PFSK-1 (cell line): ENCODE results near the gene TRPM3.

Experiments
- FOXP2 ChIP-seq: optimal IDR thresholded peaks from 2 replicates; pipeline ENCODE3; 2011; ENCODE audit warnings: borderline replicate concordance, control low read depth, inconsistent platforms; ENCODE audit not compliant: insufficient read depth; ENCODE audit errors: extremely low read length, extremely low read depth
- POLR2AphosphoS5 ChIP-seq: IDR thresholded peaks from 2 replicates; pipeline ENCODE4 v1.6.1; 2012; ENCODE audit warnings: low read depth, mild to moderate bottlenecking, control low read depth, low read length, moderate library complexity
- REST ChIP-seq, 2 experiments: IDR thresholded peaks; 2 replicates each; pipeline versions ENCODE4 v1.6.1 to v1.8.0; 2011 to 2012; ENCODE audit warnings: low read depth in 2 of 2, low read length in 2 of 2, control low read depth in 1 of 2, inconsistent platforms in 1 of 2, mild to moderate bottlenecking in 1 of 2, moderate library complexity in 1 of 2; ENCODE audit not compliant: insufficient read depth in 1 of 2
- SIN3A ChIP-seq: IDR thresholded peaks from 2 replicates; pipeline ENCODE4 v1.6.1; 2012; ENCODE audit warnings: mild to moderate bottlenecking, low read length, moderate library complexity, borderline replicate concordance; ENCODE audit not compliant: insufficient read depth
- TAF1 ChIP-seq: IDR thresholded peaks from 2 replicates; pipeline ENCODE4 v1.6.1; 2012; ENCODE audit warnings: low read length, control low read depth, borderline replicate concordance; ENCODE audit not compliant: insufficient read depth

The TRPM3 gene

GRCh38 chr9:70635790-70636189 is 485.6 kb downstream of the TRPM3 start:
- TF ChIP-seq SIN3A = no peak
- TF ChIP-seq POLR2AphosphoS5 = no peak
- TF ChIP-seq FOXP2 = no peak
- no peak for TF ChIP-seq REST (IDR thresholded peaks at IDR 0.05; ENCODE audit: insufficient read depth in 1 of 2, low read depth in 2 of 2, low read length in 2 of 2)
- no peak for TF ChIP-seq TAF1

GRCh38 chr9:70634696-70635095 is 486.7 kb downstream of the TRPM3 start:
- no peak for TF ChIP-seq FOXP2
- no peak for TF ChIP-seq TAF1
- TF ChIP-seq POLR2AphosphoS5 = no peak
- no peak for TF ChIP-seq SIN3A
- TF ChIP-seq REST (IDR thresholded peaks at IDR 0.05; ENCODE audit: insufficient read depth in 1 of 2, low read depth in 2 of 2, low read length in 2 of 2) = no peak

GRCh38 chr9:70630971-70631370 is 490.4 kb downstream of the TRPM3 start:
- TF ChIP-seq REST (IDR thresholded peaks at IDR 0.05; ENCODE audit: insufficient read depth in 1 of 2, low read depth in 2 of 2, low read length in 2 of 2) = no peak
- no peak for TF ChIP-seq POLR2AphosphoS5
- TF ChIP-seq SIN3A = no peak
- TF ChIP-seq TAF1 = no peak
- TF ChIP-seq FOXP2 = no peak

- TF ChIP-seq SIN3A (no peak), TAF1 (no peak), REST (IDR thresholded peaks at IDR 0.05; ENCODE audit: insufficient read depth in 1 of 2, low read depth in 2 of 2, low read length in 2 of 2) (no peak), FOXP2 (no peak), POLR2AphosphoS5 (no peak)
Observed at GRCh38 chr9:70625078-70625477, 496.3 kb downstream of the TRPM3 start.

- no peak for TF ChIP-seq POLR2AphosphoS5
- no peak for TF ChIP-seq SIN3A
- TF ChIP-seq TAF1 = no peak
- TF ChIP-seq FOXP2 = no peak
- TF ChIP-seq REST (IDR thresholded peaks at IDR 0.05; ENCODE audit: insufficient read depth in 1 of 2, low read depth in 2 of 2, low read length in 2 of 2) = no peak
Observed at GRCh38 chr9:70618784-70619183, 502.6 kb downstream of the TRPM3 start.
